ENCODE data around the gene CSNK2B. TPM values are rescaled to one million over a fixed set of nuclear protein-coding genes. Genes with fewer than 3 reads are reported as not detected.

The CSNK2B gene
- total RNA-seq, 4 donors from 2014 or later: 132 to 188 (median 153) TPM

DNA sequence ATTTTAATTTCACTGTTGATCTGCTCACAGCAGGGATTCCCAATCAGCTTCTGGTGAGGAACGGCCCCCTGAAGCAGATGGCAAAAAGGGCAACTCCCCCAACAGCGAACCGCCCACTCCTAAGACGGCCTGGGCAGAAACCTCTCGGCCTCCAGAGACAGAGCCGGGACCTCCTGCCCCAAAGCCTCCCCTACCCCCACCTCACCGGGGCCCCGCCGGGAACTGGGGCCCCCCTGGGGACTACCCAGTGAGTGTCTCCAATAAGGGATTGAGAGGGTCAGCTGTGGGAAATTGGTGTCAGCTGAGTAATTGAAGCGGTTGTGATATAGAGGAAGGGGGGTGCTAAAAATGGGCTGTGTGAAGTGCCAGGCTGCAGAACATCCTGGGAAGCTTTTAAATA is 38.9 kb upstream of the CSNK2B start:
- intact Hi-C loops (cut with DNase I): no loop called here
- peaks cover 6 to 19% (median 11%) of the 10 kb centered on the region in 4 donors for H3K4me1 ChIP-seq

DNA sequence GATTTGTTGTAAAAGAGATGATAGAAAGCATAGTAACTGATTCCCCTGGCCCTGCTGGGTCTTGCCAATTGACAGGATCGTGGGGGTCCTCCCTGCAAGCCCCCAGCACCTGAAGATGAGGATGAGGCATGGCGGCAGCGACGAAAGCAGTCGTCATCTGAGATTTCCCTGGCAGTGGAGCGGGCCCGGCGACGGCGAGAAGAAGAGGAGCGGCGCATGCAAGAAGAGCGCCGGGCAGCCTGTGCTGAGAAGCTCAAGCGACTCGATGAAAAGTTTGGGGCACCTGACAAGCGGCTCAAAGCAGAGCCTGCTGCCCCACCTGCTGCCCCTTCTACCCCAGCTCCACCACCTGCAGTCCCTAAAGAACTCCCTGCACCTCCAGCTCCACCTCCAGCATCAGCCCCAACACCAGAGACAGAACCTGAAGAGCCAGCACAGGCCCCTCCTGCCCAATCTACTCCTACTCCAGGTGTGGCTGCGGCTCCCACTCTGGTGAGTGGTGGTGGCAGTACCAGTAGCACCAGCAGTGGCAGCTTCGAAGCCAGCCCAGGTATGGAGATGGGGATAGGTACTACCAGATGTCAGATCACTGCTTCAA is 38.1 kb upstream of the CSNK2B start:
- H3K4me1 ChIP-seq: peaks cover 0 to 13% (median 4%) of the 10 kb centered on the region in 4 donors
- 86% methylated on average over 17 of the region's 19 CpGs for WGBS
- H3K4me3 ChIP-seq: no peak overlapping the region
- intact Hi-C loops (cut with DNase I): no loop called here
- H3K27me3 ChIP-seq: no peaks in the 10 kb centered on the region
- H3K9me3 ChIP-seq: no peaks in the 10 kb centered on the region
- TF ChIP-seq, protein P1, sequence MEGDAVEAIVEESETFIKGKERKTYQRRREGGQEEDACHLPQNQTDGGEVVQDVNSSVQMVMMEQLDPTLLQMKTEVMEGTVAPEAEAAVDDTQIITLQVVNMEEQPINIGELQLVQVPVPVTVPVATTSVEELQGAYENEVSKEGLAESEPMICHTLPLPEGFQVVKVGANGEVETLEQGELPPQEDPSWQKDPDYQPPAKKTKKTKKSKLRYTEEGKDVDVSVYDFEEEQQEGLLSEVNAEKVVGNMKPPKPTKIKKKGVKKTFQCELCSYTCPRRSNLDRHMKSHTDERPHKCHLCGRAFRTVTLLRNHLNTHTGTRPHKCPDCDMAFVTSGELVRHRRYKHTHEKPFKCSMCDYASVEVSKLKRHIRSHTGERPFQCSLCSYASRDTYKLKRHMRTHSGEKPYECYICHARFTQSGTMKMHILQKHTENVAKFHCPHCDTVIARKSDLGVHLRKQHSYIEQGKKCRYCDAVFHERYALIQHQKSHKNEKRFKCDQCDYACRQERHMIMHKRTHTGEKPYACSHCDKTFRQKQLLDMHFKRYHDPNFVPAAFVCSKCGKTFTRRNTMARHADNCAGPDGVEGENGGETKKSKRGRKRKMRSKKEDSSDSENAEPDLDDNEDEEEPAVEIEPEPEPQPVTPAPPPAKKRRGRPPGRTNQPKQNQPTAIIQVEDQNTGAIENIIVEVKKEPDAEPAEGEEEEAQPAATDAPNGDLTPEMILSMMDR (IDR thresholded peaks at IDR 0.05): no peak
- TF ChIP-seq POLR2A (IDR thresholded peaks at IDR 0.05; ENCODE audit: low read depth) (no peak), POLR2AphosphoS5 (IDR thresholded peaks at IDR 0.05) (no peak), EP300 (IDR thresholded peaks at IDR 0.05) (no peak)
- no peak for DNase-seq (ENCODE audit: extremely low spot score)
- H3K36me3 ChIP-seq: peaks cover 83 to 100% (median 98%) of the 10 kb centered on the region in 4 donors
- H3K27ac ChIP-seq (replicated peaks in 1 of 4): no peak overlapping the region

More for the DNA sequence above, 38.9 kb upstream of the CSNK2B start:
- no peak for DNase-seq (ENCODE audit: extremely low spot score)
- 86% methylated on average over 10 of the region's 10 CpGs for WGBS
- TF ChIP-seq, protein P1 (IDR thresholded peaks at IDR 0.05): no peak
- no peak for TF ChIP-seq POLR2A (IDR thresholded peaks at IDR 0.05; ENCODE audit: low read depth)
- no peak for TF ChIP-seq POLR2AphosphoS5 (IDR thresholded peaks at IDR 0.05)
- Histone ChIP-seq H3K27ac (replicated peaks in 1 of 4) (no peak overlapping the region), H3K27me3 (no peaks in the 10 kb centered on the region), H3K4me3 (no peak overlapping the region), H3K9me3 (no peaks in the 10 kb centered on the region), H3K36me3 (peaks cover 81 to 95% (median 91%) of the 10 kb centered on the region in 4 donors)

DNA sequence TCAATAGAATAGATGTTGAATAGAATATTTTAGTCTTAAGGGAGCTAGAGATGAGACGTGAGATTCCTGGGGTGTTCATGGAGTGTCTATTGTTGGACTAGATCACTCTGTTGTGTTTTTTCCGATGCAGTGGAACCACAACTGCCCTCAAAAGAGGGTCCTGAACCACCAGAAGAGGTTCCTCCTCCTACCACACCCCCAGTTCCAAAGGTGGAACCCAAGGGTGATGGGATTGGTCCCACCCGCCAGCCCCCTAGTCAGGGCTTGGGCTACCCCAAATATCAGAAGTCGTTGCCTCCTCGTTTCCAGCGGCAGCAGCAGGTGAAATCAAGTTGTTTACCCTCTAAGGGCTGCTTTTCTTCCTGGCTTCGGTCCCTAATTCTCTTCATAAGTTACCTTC is 36.9 kb upstream of the CSNK2B start:
- intact Hi-C loops (cut with DNase I): no loop called here

DNA sequence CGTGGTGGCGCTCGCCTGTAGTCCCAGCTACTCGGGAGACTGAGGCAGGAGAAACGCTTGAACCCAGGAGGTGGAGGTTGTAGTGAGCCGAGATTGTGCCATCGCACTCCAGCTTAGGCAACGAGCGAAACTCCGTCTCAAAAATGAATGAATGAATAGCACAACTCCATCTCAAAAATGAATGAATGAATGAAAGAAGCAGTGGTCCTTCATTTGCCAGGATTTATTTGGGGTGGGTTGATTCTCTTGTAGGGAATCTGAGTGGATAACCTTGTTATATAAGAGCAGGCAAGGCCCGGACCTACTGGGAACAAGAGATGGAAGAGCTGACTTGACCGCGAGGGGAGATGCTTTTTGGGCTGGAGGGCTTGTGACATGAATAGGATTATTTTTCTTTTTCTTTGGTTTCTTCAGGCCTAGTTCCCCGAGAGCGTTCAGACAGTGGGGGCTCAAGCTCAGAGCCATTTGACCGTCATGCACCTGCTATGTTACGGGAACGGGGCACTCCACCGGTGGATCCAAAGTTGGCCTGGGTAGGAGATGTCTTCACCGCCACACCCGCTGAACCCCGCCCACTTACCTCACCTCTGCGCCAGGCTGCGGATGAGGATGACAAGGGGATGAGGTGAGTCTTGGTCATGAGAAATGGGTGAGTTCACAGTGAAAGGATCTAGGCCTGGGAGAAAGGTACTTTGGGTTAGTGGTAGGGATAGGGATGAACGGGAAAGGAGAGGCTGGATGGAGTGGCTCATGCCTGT is 35.5 kb upstream of the CSNK2B start:
- H3K4me1 ChIP-seq: peaks cover 0 to 5% (median 2%) of the 10 kb centered on the region in 4 donors
- no peak for TF ChIP-seq EP300 (IDR thresholded peaks at IDR 0.05)
- no peak for TF ChIP-seq POLR2A (IDR thresholded peaks at IDR 0.05; ENCODE audit: low read depth)
- TF ChIP-seq, protein P1 (IDR thresholded peaks at IDR 0.05): no peak
- TF ChIP-seq POLR2AphosphoS5 (IDR thresholded peaks at IDR 0.05): no peak
- no peak for DNase-seq (ENCODE audit: extremely low spot score)
- H3K27me3 ChIP-seq: no peaks in the 10 kb centered on the region
- peaks cover 73 to 100% (median 100%) of the 10 kb centered on the region in 4 donors for H3K36me3 ChIP-seq
- 90% methylated on average over 25 of the region's 25 CpGs for WGBS
- no peaks in the 10 kb centered on the region for H3K9me3 ChIP-seq
- no peak overlapping the region for H3K4me3 ChIP-seq
- no peak overlapping the region for H3K27ac ChIP-seq (replicated peaks in 1 of 4)
- intact Hi-C loops (cut with DNase I): no loop called here

More for the DNA sequence above, 36.9 kb upstream of the CSNK2B start:
- Histone ChIP-seq H3K27me3 (no peaks in the 10 kb centered on the region), H3K9me3 (no peaks in the 10 kb centered on the region), H3K27ac (replicated peaks in 1 of 4) (no peak overlapping the region), H3K36me3 (peaks cover 78 to 100% (median 100%) of the 10 kb centered on the region in 4 donors), H3K4me3 (no peak overlapping the region), H3K4me1 (peaks cover 0 to 5% (median 2%) of the 10 kb centered on the region in 4 donors)
- TF ChIP-seq, protein P1 (IDR thresholded peaks at IDR 0.05): no peak
- TF ChIP-seq EP300 (IDR thresholded peaks at IDR 0.05): no peak
- TF ChIP-seq POLR2A (IDR thresholded peaks at IDR 0.05; ENCODE audit: low read depth): no peak
- TF ChIP-seq POLR2AphosphoS5 (IDR thresholded peaks at IDR 0.05): no peak
- DNase-seq (ENCODE audit: extremely low spot score): no peak
- 84% methylated on average over 7 of the region's 7 CpGs for WGBS
